Measurements from ENCODE around the gene MAML3.

Gene MAML3

GRCh38 chr4:140127422-140127821, 26.6 kb downstream of the MAML3 start:
- no peak overlapping the region for H3K4me3 ChIP-seq (ENCODE audit: low read depth, low read length)
- ChIA-PET CTCF (interaction anchor here (1.3 kb wide), 1 partner anchor 20 kb away, joined by 3 read pairs; no protein-coding TSS in a partner anchor), POLR2A (no interaction called here)
- no peak for TF ChIP-seq CTCF (IDR thresholded peaks at IDR 0.05; ENCODE audit: insufficient read depth, low read length, missing control alignments)
- no peak for DNase-seq (ENCODE audit: low read depth, low spot score)

- POLR2A ChIA-PET, result no interaction called here
- no peak for TF ChIP-seq CTCF (IDR thresholded peaks at IDR 0.05; ENCODE audit: insufficient read depth, low read length, missing control alignments)
- CTCF ChIA-PET, result no interaction called here
- no peak overlapping the region for H3K4me3 ChIP-seq (ENCODE audit: low read depth, low read length)
- DNase-seq (ENCODE audit: low read depth, low spot score), result no peak
Observed at GRCh38 chr4:140126261-140126660, 27.7 kb downstream of the MAML3 start.

GRCh38 chr4:140125374-140125773, 28.6 kb downstream of the MAML3 start:
- TF ChIP-seq CTCF (IDR thresholded peaks at IDR 0.05; ENCODE audit: insufficient read depth, low read length, missing control alignments), result no peak
- no peak overlapping the region for H3K4me3 ChIP-seq (ENCODE audit: low read depth, low read length)
- ChIA-PET POLR2A (no interaction called here), CTCF (no interaction called here)
- no peak for DNase-seq (ENCODE audit: low read depth, low spot score)

GRCh38 chr4:140123666-140124377, 30.2 kb downstream of the MAML3 start:
- H3K4me3 ChIP-seq (ENCODE audit: low read depth, low read length), result no peak overlapping the region
- no peak for DNase-seq (ENCODE audit: low read depth, low spot score)
- ChIA-PET POLR2A (no interaction called here), CTCF (interaction anchor here (0.9 to 2.1 kb wide), 2 partner anchors 13 kb away, joined by 3 to 5 read pairs; no protein-coding TSS in a partner anchor)
- no peak for TF ChIP-seq CTCF (IDR thresholded peaks at IDR 0.05; ENCODE audit: insufficient read depth, low read length, missing control alignments)

GRCh38 chr4:140122891-140123290, 31.1 kb downstream of the MAML3 start:
- DNase-seq (ENCODE audit: low read depth, low spot score), result no peak
- ChIA-PET POLR2A (interaction anchor here (0.7 kb wide), 1 partner anchor 13 kb away, joined by 3 read pairs; no protein-coding TSS in a partner anchor), CTCF (interaction anchor here (0.8 to 2.1 kb wide), 2 partner anchors 12 to 373 kb away, joined by 3 to 5 read pairs; no protein-coding TSS in a partner anchor)
- no peak for TF ChIP-seq CTCF (IDR thresholded peaks at IDR 0.05; ENCODE audit: insufficient read depth, low read length, missing control alignments)
- no peak overlapping the region for H3K4me3 ChIP-seq (ENCODE audit: low read depth, low read length)

GRCh38 chr4:140121646-140122045, 32.3 kb downstream of the MAML3 start:
- no peak for TF ChIP-seq CTCF (IDR thresholded peaks at IDR 0.05; ENCODE audit: insufficient read depth, low read length, missing control alignments)
- ChIA-PET CTCF (no interaction called here), POLR2A (no interaction called here)
- no peak for DNase-seq (ENCODE audit: low read depth, low spot score)
- H3K4me3 ChIP-seq (ENCODE audit: low read depth, low read length), result no peak overlapping the region

Measured in AG04449 (cell line).